CD4-positive, alpha-beta T cell (primary cell): ENCODE measurements around the gene TNS3. TPM values are rescaled to one million over a fixed set of nuclear protein-coding genes. Genes with fewer than 3 reads are reported as not detected.

Experiments used
- ATAC-seq: fragments of 200-7000 bp; cut with Tn5 transposase; one replicate; pipeline ENCODE4 v1.10.0; 2022; ENCODE audit warnings: mild to moderate bottlenecking; ENCODE audit not compliant: poor library complexity
- CTCF ChIA-PET: fragments of 350-600 bp; sonication (Branson Sonifier 250); formaldehyde crosslinking; loops from one replicate; lab custom pipeline; 2021; ENCODE audit warnings: antibody characterized with exemption, inconsistent platforms; lab: Charles Lee
- POLR2A ChIA-PET: fragments of 350-600 bp; sonication (Branson Sonifier 250); formaldehyde crosslinking; loops from one replicate; lab custom pipeline; 2021; ENCODE audit warnings: antibody characterized with exemption, inconsistent platforms; lab: Charles Lee
- DNase-seq, 14 experiments: peaks; one replicate each; pipeline ENCODE4 v3.0.0-alpha.2; 2013 to 2020; ENCODE audit warnings: mixed read lengths in 2 of 14
- H3K27ac ChIP-seq, 2 donors: one replicate each; pipeline versions ENCODE4 v1.5.1 to v1.7.0; 2013; ENCODE audit warnings: low read length in 2 of 2, low read depth in 1 of 2, mild to moderate bottlenecking in 1 of 2
- H3K27me3 ChIP-seq, 2 experiments: 1 replicate in 1 of 2; 2 replicates in 1 of 2; pipeline versions ENCODE4 v1.6.1 to v1.7.0; 2013; ENCODE audit warnings: low read length in 2 of 2, control low read depth in 1 of 2, mild to moderate bottlenecking in 1 of 2, moderate library complexity in 1 of 2; ENCODE audit not compliant: insufficient read depth in 2 of 2, control insufficient read depth in 1 of 2
- H3K36me3 ChIP-seq: one replicate; pipeline ENCODE4 v1.6.1; 2013; ENCODE audit warnings: low read length, control low read depth; ENCODE audit not compliant: insufficient read depth
- H3K4me1 ChIP-seq: one replicate; pipeline ENCODE4 v1.6.1; 2013; ENCODE audit warnings: low read length, control low read depth; ENCODE audit not compliant: insufficient read depth
- H3K4me3 ChIP-seq: one replicate; pipeline ENCODE4 v1.5.1; 2013; ENCODE audit warnings: mild to moderate bottlenecking, low read length, moderate library complexity
- H3K9me3 ChIP-seq, 2 experiments: 1 replicate in 1 of 2; 2 replicates in 1 of 2; pipeline versions ENCODE4 v1.6.1 to v1.7.0; 2013; ENCODE audit warnings: low read length in 2 of 2, mild to moderate bottlenecking in 2 of 2, control low read depth in 1 of 2, moderate library complexity in 1 of 2; ENCODE audit not compliant: control insufficient read depth in 1 of 2, insufficient read depth in 1 of 2
- H3K27ac Mint-ChIP-seq: one replicate; pipeline ENCODE4 v1.8.0; 2020; ENCODE audit warnings: mixed read lengths
- H3K27me3 Mint-ChIP-seq: one replicate; pipeline ENCODE4 v1.8.0; 2021; ENCODE audit warnings: mixed read lengths
- H3K36me3 Mint-ChIP-seq: one replicate; pipeline ENCODE4 v1.8.0; 2021; ENCODE audit warnings: low read depth, mixed read lengths
- H3K4me1 Mint-ChIP-seq: one replicate; pipeline ENCODE4 v1.8.0; 2021; ENCODE audit warnings: low read depth, mixed read lengths
- H3K4me3 Mint-ChIP-seq: one replicate; pipeline ENCODE4 v1.8.0; 2020; ENCODE audit warnings: mild to moderate bottlenecking, mixed read lengths
- H3K9me3 Mint-ChIP-seq: one replicate; pipeline ENCODE4 v1.8.0; 2020; ENCODE audit warnings: mixed read lengths
- intact Hi-C, 2 experiments: fragments of 100-400 bp; cut with DNase I in 1 of 2; cut with micrococcal nuclease in 1 of 2; formaldehyde crosslinking; loops; one replicate each; pipeline versions ENCODE4 v1.15.1 to v1.9.0; 2023 to 2025; cut with DNase I, micrococcal nuclease
- total RNA-seq, 174 experiments: library from RNA in 2 of 174; stranded (reverse) in 2 of 174; gene quantifications; one replicate each; pipeline ENCODE4 v1.2.3 and lab custom pipeline; 2021 to 2026
- TF ChIP-seq, protein P1 (sequence below): fragments of 200-600 bp; IDR thresholded peaks from one replicate; pipeline ENCODE4 v1.8.0; 2022; ENCODE audit warnings: antibody characterized with exemption, mild to moderate bottlenecking

TNS3 gene
- total RNA-seq, 2 experiments from 2014 or later: 0.16 to 0.47 TPM

DNA sequence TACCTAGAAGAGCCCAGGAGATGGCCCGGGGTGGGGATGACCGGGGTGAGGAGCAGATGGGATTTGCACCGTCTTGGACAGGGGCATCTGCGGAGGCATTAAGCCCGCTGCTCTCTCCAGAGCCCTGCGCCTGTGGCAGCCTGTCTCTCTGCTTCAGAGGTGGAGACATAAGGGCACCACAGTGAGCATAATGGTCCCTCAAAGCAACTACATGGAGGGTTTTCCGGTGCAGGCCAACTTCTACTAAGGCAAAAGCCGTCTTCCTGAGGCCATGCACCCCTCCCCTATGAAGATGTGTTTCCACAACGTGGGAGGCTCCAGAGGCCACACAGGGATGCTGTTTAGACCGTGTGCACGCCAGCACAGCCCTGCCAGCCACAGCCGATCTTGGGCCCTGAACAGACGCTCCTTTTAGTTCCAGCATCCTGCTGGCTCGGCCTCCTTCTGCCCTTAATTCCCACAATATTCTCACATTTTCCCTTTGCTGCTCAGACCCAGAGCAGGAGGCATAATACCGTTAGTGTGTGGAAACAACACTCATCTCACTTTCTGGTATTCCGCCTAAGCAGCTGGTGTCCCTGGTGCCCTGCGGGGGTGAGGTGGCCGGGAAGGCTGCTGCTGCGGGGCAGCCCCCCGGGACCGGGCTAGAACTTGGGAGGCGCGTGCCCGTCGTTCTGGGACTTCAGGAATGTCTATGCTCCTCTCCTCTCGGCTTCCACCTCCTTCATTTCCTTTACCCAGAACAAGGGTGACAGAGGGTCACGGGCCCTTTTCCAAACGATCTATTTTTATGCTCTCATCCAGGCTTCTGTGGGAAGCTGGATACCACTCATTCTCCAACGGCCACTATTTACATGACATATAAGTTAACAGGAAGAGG lies 266.9 kb downstream of the TNS3 start:
- Histone ChIP-seq H3K36me3 (no peaks in the 10 kb centered on the region), H3K4me1 (no peaks in the 10 kb centered on the region), H3K27ac (no peak overlapping the region), H3K4me3 (no peak overlapping the region), H3K27me3 (no peaks in the 10 kb centered on the region), H3K9me3 (peaks cover 0 to 4% of the 10 kb centered on the region in 2 experiments)
- Mint-ChIP-seq H3K27ac (no peak overlapping the region), H3K36me3 (no peaks in the 10 kb centered on the region), H3K9me3 (no peaks in the 10 kb centered on the region), H3K27me3 (no peaks in the 10 kb centered on the region), H3K4me1 (no peaks in the 10 kb centered on the region), H3K4me3 (no peak overlapping the region)
- ATAC-seq: no peak
- DNase-seq: no peak
- ChIA-PET POLR2A (no interaction called here), CTCF (no interaction called here)
- TF ChIP-seq, protein P1, sequence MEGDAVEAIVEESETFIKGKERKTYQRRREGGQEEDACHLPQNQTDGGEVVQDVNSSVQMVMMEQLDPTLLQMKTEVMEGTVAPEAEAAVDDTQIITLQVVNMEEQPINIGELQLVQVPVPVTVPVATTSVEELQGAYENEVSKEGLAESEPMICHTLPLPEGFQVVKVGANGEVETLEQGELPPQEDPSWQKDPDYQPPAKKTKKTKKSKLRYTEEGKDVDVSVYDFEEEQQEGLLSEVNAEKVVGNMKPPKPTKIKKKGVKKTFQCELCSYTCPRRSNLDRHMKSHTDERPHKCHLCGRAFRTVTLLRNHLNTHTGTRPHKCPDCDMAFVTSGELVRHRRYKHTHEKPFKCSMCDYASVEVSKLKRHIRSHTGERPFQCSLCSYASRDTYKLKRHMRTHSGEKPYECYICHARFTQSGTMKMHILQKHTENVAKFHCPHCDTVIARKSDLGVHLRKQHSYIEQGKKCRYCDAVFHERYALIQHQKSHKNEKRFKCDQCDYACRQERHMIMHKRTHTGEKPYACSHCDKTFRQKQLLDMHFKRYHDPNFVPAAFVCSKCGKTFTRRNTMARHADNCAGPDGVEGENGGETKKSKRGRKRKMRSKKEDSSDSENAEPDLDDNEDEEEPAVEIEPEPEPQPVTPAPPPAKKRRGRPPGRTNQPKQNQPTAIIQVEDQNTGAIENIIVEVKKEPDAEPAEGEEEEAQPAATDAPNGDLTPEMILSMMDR: no peak
- intact Hi-C loops: no loop called here

DNA sequence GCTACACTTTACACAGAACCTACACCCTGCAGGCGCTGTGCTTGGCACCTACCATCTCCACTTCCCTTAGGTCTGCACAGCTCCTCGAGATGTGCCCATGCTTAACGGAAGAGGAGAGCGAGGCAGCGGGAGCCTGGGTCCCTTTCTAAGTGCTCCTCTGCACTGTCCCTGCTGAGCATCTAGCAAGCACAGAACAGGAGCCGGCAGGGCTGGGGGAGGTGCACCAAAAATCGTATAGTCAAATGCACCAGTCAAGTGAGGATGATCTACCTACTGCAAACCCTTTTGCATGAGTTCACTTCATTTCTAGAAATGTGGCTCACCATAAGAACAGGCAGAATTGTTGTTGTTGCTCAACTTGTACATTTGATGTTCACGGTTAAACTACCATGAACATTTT lies 267.7 kb downstream of the TNS3 start:
- TF ChIP-seq, protein P1: no peak
- intact Hi-C loops: no loop called here
- H3K36me3 ChIP-seq: no peaks in the 10 kb centered on the region
- ATAC-seq (no peak), DNase-seq (no peak)
- peaks cover 0 to 4% of the 10 kb centered on the region in 2 experiments for H3K9me3 ChIP-seq
- H3K27ac ChIP-seq: no peak overlapping the region
- Mint-ChIP-seq H3K4me1 (no peaks in the 10 kb centered on the region), H3K27me3 (no peaks in the 10 kb centered on the region), H3K36me3 (no peaks in the 10 kb centered on the region), H3K4me3 (no peak overlapping the region), H3K9me3 (no peaks in the 10 kb centered on the region), H3K27ac (no peak overlapping the region)
- H3K4me3 ChIP-seq: no peak overlapping the region
- ChIA-PET POLR2A (no interaction called here), CTCF (no interaction called here)
- no peaks in the 10 kb centered on the region for H3K27me3 ChIP-seq
- no peaks in the 10 kb centered on the region for H3K4me1 ChIP-seq

DNA sequence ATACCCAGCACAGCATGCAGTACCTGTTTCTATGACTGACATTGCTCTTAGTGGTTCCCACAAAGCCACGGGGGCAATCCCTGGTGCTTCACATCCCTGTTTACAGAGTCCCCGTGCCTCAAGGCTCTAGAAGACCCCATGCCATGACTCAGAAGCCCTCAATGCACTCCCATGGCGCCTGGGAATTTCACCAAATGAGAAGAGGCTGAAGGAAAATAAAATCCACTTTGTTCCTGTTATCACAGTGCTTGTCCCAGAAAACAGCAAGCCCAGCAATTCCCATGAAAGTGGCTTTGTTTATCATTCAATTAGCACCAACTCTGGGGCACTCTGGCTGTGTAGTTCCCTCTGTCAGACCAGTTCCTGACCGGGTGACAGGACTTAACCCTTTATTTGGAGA lies 268.3 kb downstream of the TNS3 start:
- Histone ChIP-seq H3K27ac (no peak overlapping the region), H3K36me3 (no peaks in the 10 kb centered on the region), H3K4me3 (no peak overlapping the region), H3K4me1 (no peaks in the 10 kb centered on the region), H3K27me3 (no peaks in the 10 kb centered on the region), H3K9me3 (peaks cover 0 to 4% of the 10 kb centered on the region in 2 experiments)
- TF ChIP-seq, protein P1: no peak
- no peak overlapping the region for H3K4me3 Mint-ChIP-seq
- H3K27ac Mint-ChIP-seq: no peak overlapping the region
- POLR2A ChIA-PET: no interaction called here
- no peaks in the 10 kb centered on the region for H3K4me1 Mint-ChIP-seq
- H3K9me3 Mint-ChIP-seq: peaks cover 4% of the 10 kb centered on the region
- intact Hi-C loops: no loop called here
- H3K36me3 Mint-ChIP-seq: no peaks in the 10 kb centered on the region
- ATAC-seq (no peak), DNase-seq (no peak)
- H3K27me3 Mint-ChIP-seq: no peaks in the 10 kb centered on the region
- CTCF ChIA-PET: no interaction called here
